ENCODE data around the gene HAT1. TPM values are rescaled to one million over a fixed set of nuclear protein-coding genes. Genes with fewer than 3 reads are reported as not detected.
"Not testable (repeated sequence)": the region's sequence is repeated elsewhere in the genome, so short reads cannot be mapped to it uniquely, and the experiment has no call there.

The HAT1 gene
- total RNA-seq, 1 donor from 2014 or later, result 74.6 TPM

DNA sequence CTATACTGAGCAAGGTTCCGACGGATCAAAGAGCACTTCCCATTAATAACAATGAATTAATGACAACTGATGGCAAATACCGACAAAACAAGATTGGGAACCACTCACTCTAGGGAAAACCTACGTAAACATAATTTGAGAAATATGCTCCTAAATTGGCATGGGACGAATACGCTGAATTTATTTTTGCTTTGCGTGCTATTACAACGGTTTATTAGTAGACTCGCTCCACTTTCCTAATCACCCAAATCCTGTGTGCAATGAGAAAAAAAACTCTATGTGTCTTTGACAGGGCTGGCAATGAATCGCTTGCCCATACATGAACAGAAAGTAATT, 27.7 kb upstream of the HAT1 start:
- H3K9me3 Mint-ChIP-seq, result peaks cover 5% of the 10 kb centered on the region
- H3K36me3 Mint-ChIP-seq (ENCODE audit: low read depth), result peaks cover 23% of the 10 kb centered on the region
- intact Hi-C loops (cut with micrococcal nuclease), result loop anchor here (1.0 to 10.0 kb wide), 4 partner anchors 28 to 660 kb away; partner anchors contain the start of genes DYNC1I2, HAT1, METAP1D and PDK1
- no peak for DNase-seq
- H3K4me1 Mint-ChIP-seq, result peaks cover 36% of the 10 kb centered on the region
- peaks cover 2% of the 10 kb centered on the region for H3K27me3 Mint-ChIP-seq
- H3K4me3 Mint-ChIP-seq, result peak overlapping the region; percentile 95
- H3K27ac Mint-ChIP-seq, result peak overlapping the region; percentile 65

DNA sequence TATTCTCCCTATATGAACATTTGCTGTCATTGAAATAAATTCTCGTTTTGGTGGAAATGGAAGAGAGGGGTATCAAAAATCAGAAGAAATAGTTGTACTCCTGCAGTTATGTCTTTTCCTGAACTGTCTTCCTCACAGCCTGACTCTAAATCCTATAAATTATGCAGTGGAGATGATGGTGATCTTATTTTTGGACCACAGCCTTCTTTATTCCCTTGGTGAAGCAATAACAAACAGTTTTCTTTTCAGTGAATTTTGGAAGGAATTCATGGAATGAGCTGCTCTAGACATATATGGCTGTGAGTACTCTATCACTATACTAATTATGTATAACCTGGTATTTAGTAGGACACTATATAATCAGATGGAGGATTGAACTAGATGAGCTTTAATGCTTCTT, 26.5 kb upstream of the HAT1 start:
- intact Hi-C loops (cut with micrococcal nuclease), result loop anchor here (2.0 to 10.0 kb wide), 2 partner anchors 103 to 659 kb away; partner anchors contain the start of genes METAP1D and PDK1
- peaks cover 5% of the 10 kb centered on the region for H3K9me3 Mint-ChIP-seq
- no peak for DNase-seq
- no peak overlapping the region for H3K27ac Mint-ChIP-seq
- H3K27me3 Mint-ChIP-seq, result peaks cover 2% of the 10 kb centered on the region
- H3K4me3 Mint-ChIP-seq, result no peak overlapping the region
- peaks cover 12% of the 10 kb centered on the region for H3K36me3 Mint-ChIP-seq (ENCODE audit: low read depth)
- peaks cover 28% of the 10 kb centered on the region for H3K4me1 Mint-ChIP-seq

DNA sequence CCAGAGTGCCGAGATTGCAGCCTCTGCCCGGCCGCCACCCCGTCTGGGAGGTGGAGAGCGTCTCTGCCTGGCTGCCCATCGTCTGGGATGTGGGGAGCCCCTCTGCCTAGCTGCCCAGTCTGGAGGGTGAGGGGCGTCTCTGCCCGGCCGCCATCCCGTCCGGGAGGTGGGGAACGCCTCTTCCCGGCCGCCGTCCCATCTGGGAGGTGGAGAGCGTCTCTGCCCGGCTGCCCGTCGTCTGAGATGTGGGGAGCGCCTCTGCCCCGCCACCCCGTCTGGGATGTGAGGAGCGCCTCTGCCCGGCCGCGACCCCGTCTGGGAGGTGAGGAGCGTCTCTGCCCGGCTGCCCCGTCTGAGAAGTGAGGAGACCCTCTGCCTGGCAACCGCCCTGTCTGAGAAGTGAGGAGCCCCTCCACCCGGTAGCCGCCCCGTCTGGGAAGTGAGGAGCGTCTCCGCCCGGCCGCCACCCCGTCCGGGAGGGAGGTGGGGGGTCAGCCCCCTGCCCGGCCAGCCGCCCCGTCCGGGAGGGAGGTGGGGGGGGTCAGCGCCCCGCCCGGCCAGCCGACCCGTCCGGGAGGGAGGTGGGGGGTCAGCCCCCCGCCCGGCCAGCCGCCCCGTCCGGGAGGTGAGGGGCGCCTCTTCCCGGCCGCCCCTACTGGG, 22.5 kb upstream of the HAT1 start:
- peaks cover 11% of the 10 kb centered on the region for H3K27me3 Mint-ChIP-seq
- H3K9me3 Mint-ChIP-seq, result not testable (repeated sequence)
- intact Hi-C loops (cut with micrococcal nuclease), result loop anchor here (10.0 kb wide), 1 partner anchor 655 kb away; the partner anchor contains the start of gene PDK1

DNA sequence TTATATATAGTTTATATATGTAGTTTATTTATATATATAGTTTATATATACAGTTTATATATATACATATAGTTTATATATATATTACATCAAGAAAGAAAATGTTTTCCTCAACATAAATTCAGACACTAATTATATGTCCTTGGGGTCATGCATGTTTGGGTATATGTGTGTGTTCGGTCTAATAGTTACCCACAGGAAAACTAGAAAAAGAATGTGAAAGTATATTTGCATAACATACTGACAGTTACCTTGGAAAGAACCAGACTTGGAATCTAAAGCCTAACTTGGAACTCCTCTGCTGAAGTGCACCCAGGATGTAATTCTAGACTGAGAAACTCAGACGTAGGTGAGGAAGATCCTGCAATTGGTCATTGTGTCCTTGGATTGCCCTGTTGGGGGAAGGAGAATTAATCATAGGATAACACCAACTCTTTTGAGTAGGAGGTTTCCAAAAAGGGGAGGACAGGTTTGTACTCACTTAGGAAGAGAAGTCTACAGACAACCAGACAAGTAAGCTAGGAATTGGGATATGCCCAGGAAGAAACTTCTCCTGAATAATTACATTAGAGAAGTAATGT, 19.3 kb upstream of the HAT1 start:
- H3K4me3 Mint-ChIP-seq, result no peak overlapping the region
- no peak overlapping the region for H3K27ac Mint-ChIP-seq
- peaks cover 13% of the 10 kb centered on the region for H3K27me3 Mint-ChIP-seq
- intact Hi-C loops (cut with micrococcal nuclease), result no loop called here
- DNase-seq, result peak; percentile 36
- H3K9me3 Mint-ChIP-seq, result no peaks in the 10 kb centered on the region
- no peaks in the 10 kb centered on the region for H3K4me1 Mint-ChIP-seq
- H3K36me3 Mint-ChIP-seq (ENCODE audit: low read depth), result no peaks in the 10 kb centered on the region

More for the DNA sequence above, 22.5 kb upstream of the HAT1 start:
- not testable (repeated sequence) for H3K4me1 Mint-ChIP-seq; H3K4me3 Mint-ChIP-seq; H3K36me3 Mint-ChIP-seq (ENCODE audit: low read depth); H3K27ac Mint-ChIP-seq; DNase-seq

DNA sequence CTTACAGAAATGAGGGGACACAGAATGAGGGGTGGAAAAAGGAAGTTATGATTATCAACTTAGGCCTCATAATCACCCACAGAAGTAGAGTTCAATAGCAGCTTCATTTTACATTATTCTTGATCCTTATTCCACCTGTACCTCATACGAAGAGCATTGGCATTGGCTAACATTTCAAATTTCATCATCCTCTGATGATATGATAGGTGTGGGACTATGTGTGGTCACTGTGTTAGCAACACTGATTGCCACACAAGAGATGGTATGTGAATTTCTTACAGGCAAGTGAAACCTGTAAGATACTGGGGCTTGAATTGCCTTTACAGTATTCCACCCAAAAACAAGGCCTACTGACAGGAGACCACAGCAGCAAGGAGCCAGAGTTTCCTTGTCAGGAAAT, 14.0 kb upstream of the HAT1 start:
- DNase-seq, result no peak
- H3K36me3 Mint-ChIP-seq (ENCODE audit: low read depth), result no peaks in the 10 kb centered on the region
- peaks cover 1% of the 10 kb centered on the region for H3K4me1 Mint-ChIP-seq
- intact Hi-C loops (cut with micrococcal nuclease), result no loop called here
- no peak overlapping the region for H3K4me3 Mint-ChIP-seq
- peaks cover 12% of the 10 kb centered on the region for H3K27me3 Mint-ChIP-seq
- no peak overlapping the region for H3K27ac Mint-ChIP-seq
- H3K9me3 Mint-ChIP-seq, result no peaks in the 10 kb centered on the region

DNA sequence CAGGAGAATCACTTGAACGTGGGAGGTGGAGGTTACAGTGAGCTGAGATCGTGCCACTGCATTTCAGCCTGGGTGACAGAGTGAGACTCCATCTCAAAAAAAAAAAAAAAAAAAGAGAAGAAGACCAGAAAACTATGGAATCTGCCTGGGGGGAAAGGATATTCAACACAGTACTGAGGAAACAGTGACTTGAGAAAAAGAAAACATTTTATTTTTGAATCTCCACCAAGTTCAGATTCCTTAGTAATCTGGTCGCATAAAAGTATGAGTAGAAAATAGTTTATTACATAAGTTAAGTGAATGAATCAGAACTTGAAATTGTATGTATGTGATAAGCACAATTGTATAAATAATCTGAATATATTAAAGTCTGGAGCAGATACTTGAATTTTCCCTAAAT, 13.0 kb upstream of the HAT1 start:
- Mint-ChIP-seq H3K9me3 (no peaks in the 10 kb centered on the region), H3K27me3 (peaks cover 10% of the 10 kb centered on the region), H3K36me3 (ENCODE audit: low read depth) (no peaks in the 10 kb centered on the region), H3K4me1 (peaks cover 1% of the 10 kb centered on the region), H3K27ac (no peak overlapping the region), H3K4me3 (no peak overlapping the region)
- intact Hi-C loops (cut with micrococcal nuclease), result no loop called here
- no peak for DNase-seq

DNA sequence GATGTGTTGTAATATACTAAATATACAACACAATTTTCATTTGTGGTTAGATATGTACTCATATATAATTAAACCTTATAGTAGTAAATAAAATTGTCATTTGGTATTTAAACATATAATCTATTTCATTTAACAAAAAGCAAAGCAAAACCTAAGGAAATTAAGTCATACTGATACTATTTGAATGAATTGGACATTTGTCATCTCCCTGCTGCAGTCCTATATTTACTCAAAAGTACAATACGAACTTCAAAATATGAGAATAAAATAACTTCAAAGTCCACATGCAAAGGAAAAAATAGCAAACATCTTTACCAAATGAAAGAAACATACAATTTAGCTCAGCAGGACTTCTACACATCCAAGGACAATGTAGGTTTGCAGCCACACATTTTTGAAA, 11.8 kb upstream of the HAT1 start:
- Mint-ChIP-seq H3K9me3 (no peaks in the 10 kb centered on the region), H3K27me3 (peaks cover 7% of the 10 kb centered on the region), H3K4me1 (peaks cover 1% of the 10 kb centered on the region), H3K4me3 (no peak overlapping the region), H3K27ac (no peak overlapping the region), H3K36me3 (ENCODE audit: low read depth) (no peaks in the 10 kb centered on the region)
- no peak for DNase-seq
- intact Hi-C loops (cut with micrococcal nuclease), result no loop called here

DNA sequence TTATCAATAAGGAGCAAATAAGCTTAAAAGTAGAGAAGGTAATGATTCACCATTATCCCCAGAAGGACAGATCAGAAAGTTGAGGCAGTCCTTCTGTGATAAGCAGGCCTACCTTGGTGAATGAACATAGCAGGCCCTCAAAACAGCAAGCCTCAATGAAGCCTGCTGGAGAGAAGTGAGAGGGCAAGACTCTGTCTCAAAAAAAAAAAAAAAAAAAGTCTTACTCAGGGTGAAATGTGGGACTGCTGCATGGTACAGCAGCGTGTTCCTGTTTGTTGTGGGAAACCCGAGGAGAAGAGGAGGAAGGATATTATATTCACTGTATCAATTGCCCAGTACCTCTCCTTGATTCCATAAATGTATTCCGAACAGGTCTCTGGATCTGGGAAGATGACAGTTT, 8.7 kb upstream of the HAT1 start:
- no peak overlapping the region for H3K27ac Mint-ChIP-seq

DNA sequence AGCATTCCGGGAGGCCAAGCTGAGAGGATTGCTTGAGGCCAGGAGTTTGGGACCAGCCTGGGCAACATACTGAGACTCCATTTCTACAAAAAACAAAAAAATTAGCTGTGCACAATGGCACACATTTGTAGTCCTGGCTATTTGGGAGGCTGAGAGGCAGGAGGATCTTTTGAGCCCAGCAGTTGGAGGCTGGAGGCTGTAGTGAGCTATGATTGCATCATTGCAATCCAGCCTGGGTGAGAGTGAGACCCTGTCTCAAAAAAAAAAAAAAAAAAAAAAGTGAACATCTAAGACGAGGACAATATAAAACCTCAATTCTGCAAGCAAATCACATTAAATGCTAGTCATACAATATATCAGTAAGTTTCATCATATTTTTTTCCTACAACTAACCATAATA, 2.8 kb upstream of the HAT1 start:
- Mint-ChIP-seq H3K36me3 (ENCODE audit: low read depth) (peaks cover 6% of the 10 kb centered on the region), H3K27ac (no peak overlapping the region), H3K4me3 (no peak overlapping the region), H3K9me3 (no peaks in the 10 kb centered on the region), H3K27me3 (no peaks in the 10 kb centered on the region), H3K4me1 (peaks cover 19% of the 10 kb centered on the region)
- intact Hi-C loops (cut with micrococcal nuclease), result no loop called here
- DNase-seq, result no peak

More for the DNA sequence above, 8.7 kb upstream of the HAT1 start:
- peaks cover 3% of the 10 kb centered on the region for H3K27me3 Mint-ChIP-seq
- H3K36me3 Mint-ChIP-seq (ENCODE audit: low read depth), result no peaks in the 10 kb centered on the region
- no peaks in the 10 kb centered on the region for H3K9me3 Mint-ChIP-seq
- H3K4me3 Mint-ChIP-seq, result no peak overlapping the region
- intact Hi-C loops (cut with micrococcal nuclease), result no loop called here
- H3K4me1 Mint-ChIP-seq, result peaks cover 1% of the 10 kb centered on the region
- DNase-seq, result no peak

DNA sequence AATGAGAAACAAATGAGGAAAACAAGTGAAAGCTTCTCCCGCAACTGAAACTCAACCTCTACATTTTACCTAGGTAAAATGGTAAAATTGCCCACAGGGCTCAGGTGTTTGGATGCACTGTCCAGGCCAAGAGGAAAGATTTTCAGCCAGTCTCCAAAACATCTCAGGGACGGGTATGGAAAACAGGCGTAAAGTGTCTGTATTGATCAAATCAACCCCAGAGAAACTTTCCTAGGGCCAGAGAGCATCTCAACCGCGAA, 361 bp upstream of the HAT1 start:
- DNase-seq, result no peak
- H3K4me1 Mint-ChIP-seq, result peaks cover 25% of the 10 kb centered on the region

DNA sequence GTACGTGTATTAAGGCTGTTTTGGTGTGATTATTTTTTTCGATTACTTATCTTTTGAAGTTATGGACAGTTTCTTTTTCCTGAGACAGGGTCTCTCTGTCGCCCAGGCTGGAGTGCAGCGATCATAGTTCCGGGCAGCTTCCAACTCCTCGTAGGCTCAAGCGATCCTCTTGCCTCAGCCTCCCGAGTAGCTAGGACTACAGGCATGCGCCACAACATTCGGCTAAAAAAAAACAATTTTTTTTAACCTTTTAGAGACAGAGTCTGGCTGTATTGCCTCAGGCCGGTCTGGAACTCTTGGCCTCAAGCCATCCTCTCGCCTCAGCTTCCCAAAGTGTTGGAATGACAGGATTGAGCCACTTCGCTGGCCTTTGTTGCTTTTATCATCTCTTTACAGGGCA, 945 bp downstream of the HAT1 start:
- Mint-ChIP-seq H3K27ac (peak overlapping the region; percentile 95), H3K9me3 (no peaks in the 10 kb centered on the region), H3K4me1 (peaks cover 28% of the 10 kb centered on the region), H3K27me3 (no peaks in the 10 kb centered on the region), H3K4me3 (peak overlapping the region; percentile 99), H3K36me3 (ENCODE audit: low read depth) (peaks cover 26% of the 10 kb centered on the region)
- intact Hi-C loops (cut with micrococcal nuclease), result loop anchor here (5.0 to 10.0 kb wide), 4 partner anchors 34 to 1558 kb away; no protein-coding TSS in a partner anchor
- peak; percentile 61 for DNase-seq

More for the DNA sequence above, 361 bp upstream of the HAT1 start:
- Mint-ChIP-seq H3K27ac (peak overlapping the region; percentile 95), H3K36me3 (ENCODE audit: low read depth) (peaks cover 16% of the 10 kb centered on the region), H3K9me3 (no peaks in the 10 kb centered on the region), H3K4me3 (peak overlapping the region; percentile 99), H3K27me3 (no peaks in the 10 kb centered on the region)
- intact Hi-C loops (cut with micrococcal nuclease), result loop anchor here (1.0 to 10.0 kb wide), 7 partner anchors 28 to 1557 kb away; partner anchors contain the start of gene SLC25A12

DNA sequence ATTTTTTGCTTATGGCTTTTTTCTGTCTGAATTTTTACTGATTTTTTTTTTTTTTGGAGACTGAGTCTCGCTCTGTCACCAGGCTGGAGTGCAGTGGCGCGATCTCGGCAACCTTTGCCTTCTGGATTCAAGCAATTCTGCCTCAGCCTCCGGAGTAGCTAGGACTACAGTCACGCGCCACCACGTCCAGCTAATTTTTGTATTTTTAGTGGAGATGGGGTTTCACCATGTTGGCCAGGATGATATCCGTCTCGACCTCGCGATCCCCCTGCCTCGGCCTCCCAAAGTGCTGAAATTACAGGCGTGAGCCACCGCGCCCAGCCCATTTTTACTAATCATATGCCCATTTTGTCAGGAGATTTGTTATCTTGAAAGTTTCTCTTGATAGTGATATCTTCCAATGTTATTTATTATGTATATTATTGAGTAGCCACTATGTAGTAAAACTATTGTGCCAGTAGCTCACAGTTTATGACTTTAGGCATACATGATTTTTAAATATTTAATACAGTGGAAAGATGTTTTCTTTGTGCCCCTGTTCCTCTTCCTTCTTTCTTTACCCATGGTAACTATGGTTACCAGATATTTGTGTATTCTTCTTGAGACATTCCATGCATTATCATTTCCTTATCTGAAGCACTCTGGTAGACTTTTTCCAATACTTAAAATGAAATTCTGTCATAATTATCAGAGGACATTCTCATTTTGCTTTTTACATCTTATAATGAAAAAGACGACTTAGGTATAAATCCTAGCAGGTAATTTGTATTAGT, 2.1 kb downstream of the HAT1 start:
- Mint-ChIP-seq H3K27ac (no peak overlapping the region), H3K4me3 (peak overlapping the region; percentile 99), H3K9me3 (no peaks in the 10 kb centered on the region), H3K36me3 (ENCODE audit: low read depth) (peaks cover 34% of the 10 kb centered on the region), H3K27me3 (no peaks in the 10 kb centered on the region), H3K4me1 (peaks cover 32% of the 10 kb centered on the region)
- intact Hi-C loops (cut with micrococcal nuclease), result loop anchor here (5.0 to 10.0 kb wide), 4 partner anchors 33 to 1560 kb away; no protein-coding TSS in a partner anchor
- DNase-seq, result peak; percentile 52

DNA sequence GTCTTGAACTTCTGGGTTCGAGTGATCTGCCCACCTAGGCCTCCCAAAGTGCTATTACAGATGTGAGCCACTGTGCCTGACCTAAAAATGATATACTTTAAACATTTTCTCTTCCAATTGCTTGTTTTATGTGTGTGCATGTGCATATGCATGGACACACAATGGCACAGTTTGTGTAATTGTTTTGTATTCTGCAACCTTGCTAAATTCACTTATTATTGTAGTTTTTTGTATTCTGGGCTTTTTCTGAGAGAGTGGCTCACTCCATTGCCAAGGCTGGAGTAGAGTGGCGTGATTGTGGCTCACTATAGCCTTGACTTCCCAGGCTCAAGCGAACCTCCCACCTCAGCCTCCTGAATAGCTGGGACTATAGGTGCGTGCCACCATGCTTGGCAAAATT, 8.1 kb downstream of the HAT1 start:
- intact Hi-C loops (cut with micrococcal nuclease), result no loop called here
- Mint-ChIP-seq H3K4me1 (peaks cover 25% of the 10 kb centered on the region), H3K27me3 (no peaks in the 10 kb centered on the region), H3K36me3 (ENCODE audit: low read depth) (peaks cover 61% of the 10 kb centered on the region), H3K4me3 (no peak overlapping the region), H3K27ac (no peak overlapping the region), H3K9me3 (no peaks in the 10 kb centered on the region)
- no peak for DNase-seq

DNA sequence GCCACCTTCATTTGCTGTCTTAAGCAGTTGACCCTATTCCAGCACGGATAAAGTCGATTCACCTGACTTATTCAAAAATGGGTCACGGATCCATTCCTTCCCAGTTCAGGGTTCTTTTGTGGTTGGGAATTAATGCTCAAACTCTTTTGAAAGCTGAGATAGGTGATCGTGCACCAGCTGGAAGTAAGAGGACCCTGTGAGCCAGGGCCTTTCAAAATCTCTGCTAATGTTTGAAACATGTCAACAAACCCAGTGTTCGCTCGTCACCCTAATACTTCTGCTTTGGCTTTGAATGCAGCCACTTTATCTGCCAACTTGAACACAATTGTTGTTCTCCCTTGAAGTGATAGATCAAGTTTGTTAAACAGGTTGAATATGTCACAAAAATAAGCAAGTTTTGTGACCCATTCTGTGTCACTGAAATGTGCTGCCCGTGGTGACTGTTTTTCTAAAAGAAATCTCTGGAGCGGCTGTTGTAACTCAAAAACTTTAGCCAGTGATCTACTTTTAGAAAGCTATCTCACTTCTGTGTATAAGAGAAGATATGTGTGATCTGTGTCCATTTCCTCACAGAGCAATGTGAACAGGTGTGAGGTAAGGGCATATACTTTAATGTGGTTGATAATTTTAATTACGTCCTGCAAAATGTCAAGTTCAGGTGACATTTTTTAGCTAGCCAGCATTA, 16.9 kb downstream of the HAT1 start:
- Mint-ChIP-seq H3K36me3 (ENCODE audit: low read depth) (peaks cover 26% of the 10 kb centered on the region), H3K4me3 (no peak overlapping the region), H3K27ac (no peak overlapping the region), H3K4me1 (peaks cover 24% of the 10 kb centered on the region), H3K9me3 (no peaks in the 10 kb centered on the region), H3K27me3 (no peaks in the 10 kb centered on the region)
- intact Hi-C loops (cut with micrococcal nuclease), result no loop called here
- no peak for DNase-seq

Measured in activated CD4-positive, alpha-beta T cell treated with anti-CD3 and anti-CD28 coated beads, Interleukin-2, amount 10 ng/mL, durations not matched to agents 24 days and 14 days (primary cell).